Cerebellar cortex (tissue), 1 donor: Measurements from ENCODE around the gene ATOH1.

Experiments
- DNase-seq: peaks from one replicate; pipeline ENCODE4 v3.0.0-alpha.2; 2015; ENCODE audit warnings: low spot score

ATOH1 gene, protein sequence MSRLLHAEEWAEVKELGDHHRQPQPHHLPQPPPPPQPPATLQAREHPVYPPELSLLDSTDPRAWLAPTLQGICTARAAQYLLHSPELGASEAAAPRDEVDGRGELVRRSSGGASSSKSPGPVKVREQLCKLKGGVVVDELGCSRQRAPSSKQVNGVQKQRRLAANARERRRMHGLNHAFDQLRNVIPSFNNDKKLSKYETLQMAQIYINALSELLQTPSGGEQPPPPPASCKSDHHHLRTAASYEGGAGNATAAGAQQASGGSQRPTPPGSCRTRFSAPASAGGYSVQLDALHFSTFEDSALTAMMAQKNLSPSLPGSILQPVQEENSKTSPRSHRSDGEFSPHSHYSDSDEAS

DNA sequence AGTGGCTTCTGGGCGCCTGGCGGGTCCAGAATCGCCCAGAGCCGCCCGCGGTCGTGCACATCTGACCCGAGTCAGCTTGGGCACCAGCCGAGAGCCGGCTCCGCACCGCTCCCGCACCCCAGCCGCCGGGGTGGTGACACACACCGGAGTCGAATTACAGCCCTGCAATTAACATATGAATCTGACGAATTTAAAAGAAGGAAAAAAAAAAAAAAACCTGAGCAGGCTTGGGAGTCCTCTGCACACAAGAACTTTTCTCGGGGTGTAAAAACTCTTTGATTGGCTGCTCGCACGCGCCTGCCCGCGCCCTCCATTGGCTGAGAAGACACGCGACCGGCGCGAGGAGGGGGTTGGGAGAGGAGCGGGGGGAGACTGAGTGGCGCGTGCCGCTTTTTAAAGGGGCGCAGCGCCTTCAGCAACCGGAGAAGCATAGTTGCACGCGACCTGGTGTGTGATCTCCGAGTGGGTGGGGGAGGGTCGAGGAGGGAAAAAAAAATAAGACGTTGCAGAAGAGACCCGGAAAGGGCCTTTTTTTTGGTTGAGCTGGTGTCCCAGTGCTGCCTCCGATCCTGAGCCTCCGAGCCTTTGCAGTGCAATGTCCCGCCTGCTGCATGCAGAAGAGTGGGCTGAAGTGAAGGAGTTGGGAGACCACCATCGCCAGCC is at the start of gene ATOH1:
ATOH1 (plus strand) TSS at position 422 of the 663 bp plus-strand sequence; CDS start at position 596, 174 bp downstream.
- DNase-seq, result no peak

GRCh38 chr4:93779228-93779627 is 49.3 kb upstream of the ATOH1 start:
- no peak for DNase-seq

DNA sequence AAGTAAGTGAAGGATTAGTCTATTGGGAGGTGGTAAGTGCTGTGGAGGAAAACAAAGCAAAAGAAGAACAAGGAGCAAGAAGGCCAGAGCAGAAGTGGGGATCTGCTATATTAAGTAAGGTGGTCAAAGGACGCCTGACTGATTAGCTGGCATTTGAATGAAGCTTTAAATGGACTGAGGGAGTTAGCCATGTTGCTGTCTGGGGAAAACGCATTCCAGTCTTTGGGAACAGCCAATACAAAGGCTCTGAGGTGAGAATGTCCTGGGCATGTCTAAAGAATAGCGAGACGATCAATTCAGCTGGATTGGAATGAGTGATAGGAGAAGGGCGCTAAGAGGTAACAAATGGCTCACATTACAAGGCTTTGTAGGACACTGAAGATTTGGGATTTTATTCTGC is 48.5 kb upstream of the ATOH1 start:
- DNase-seq, result no peak

DNA sequence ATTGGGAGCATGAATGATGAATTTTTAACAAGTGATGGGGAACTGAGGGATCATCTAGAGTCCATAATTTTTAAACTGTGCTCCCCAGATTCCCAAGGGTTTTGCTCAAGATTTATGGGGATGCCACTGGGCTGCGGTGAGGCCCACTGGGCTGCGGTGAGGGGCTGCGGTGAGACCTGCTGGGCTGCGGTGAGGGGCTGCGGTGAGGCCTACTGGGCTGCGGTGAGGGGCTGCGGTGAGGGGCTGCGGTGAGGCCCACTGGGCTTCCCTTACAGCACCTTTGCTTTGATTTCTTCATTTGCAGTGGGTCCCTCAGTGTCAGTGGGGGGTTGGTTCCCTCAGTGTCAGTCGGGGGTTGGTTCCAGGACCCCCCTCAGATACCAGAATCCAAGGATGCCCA is 47.4 kb upstream of the ATOH1 start:
- DNase-seq, result no peak

GRCh38 chr4:93786149-93786548 is 42.4 kb upstream of the ATOH1 start:
- DNase-seq, result no peak

DNA sequence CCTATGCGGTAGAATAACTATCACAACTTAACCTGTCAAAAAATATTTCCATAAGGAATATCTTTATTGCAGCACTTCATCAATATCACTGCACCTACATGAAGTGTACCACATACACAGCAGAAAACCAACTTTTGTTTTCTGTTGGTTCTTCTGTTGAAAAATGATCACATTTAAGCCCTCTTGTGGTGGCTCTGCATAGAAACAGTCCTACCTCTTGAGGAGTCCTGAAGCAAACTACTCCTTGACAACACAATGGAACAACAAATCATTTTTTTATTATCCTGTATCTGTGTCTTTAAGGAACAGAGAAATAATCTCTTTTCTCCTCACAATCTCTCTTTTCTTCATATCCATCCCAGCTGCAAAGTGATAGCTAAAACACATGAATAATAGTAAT is 39.8 kb upstream of the ATOH1 start:
- peak; percentile 21 for DNase-seq

DNA sequence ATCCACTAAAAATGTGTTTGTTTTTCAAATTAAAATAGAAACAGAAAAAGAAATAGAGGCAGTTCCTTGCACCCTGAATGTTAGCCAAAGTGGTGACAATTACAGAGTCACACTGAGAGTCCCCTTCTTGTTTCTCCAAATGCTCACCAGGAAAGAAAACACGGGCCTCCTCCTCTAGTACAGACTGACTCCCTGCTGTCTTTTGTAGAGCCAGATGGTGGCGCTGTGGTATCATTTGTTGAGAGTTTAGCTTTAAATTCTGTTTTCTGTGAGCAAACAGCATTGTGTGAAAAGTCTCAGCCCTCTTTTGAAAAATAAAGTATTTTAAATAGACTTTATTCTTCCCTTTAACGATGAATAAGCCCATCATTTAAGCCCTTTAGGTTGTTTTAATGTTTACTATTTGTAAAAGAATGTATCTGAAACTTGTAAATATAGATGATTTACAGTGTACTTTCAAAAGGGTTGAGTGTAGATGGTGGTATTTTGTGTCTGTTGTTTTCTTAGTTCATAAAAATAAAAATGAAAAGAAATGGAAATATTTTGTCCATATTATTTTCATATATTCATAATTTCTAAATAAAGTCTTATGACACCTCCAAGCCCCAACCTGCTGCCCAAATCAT is 36.9 kb upstream of the ATOH1 start:
- peak; percentile 66 for DNase-seq

- DNase-seq, result no peak
Measured at GRCh38 chr4:93802045-93802444, 26.5 kb upstream of the ATOH1 start.

GRCh38 chr4:93809773-93810172 is 18.8 kb upstream of the ATOH1 start:
- DNase-seq, result peak; percentile 39

DNA sequence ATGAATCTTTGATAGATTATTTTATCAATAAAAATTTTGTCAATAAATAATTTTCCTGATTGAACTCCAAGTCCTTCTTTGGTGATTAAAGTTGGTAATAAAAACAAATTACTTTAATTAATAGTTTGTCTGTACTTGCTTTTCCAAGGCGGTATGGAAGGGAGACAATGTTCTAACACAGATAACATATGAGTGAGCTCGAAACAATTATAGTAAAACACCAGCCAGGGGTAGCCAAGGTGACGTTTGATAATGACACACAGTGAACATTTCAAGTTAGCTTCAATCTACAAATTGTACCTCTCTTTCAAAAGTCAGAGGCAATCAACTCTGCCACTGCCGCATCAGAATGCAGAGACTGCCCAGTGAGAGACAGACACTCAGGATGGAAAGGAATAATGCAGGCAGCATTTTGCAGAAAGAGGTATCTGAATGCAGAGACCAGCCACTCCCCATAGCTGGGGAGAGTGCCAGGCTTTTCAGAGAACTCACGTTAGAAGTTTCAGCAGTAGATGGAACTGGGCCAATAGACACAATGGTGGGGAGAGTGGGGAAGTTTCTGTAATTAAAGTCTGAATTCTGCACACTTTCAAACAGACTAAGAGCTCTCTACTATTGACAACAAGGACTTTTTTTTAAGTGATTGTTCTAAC is 18.1 kb upstream of the ATOH1 start:
- DNase-seq, result no peak

GRCh38 chr4:93813092-93813491 is 15.5 kb upstream of the ATOH1 start:
- no peak for DNase-seq

GRCh38 chr4:93814141-93814540 is 14.4 kb upstream of the ATOH1 start:
- no peak for DNase-seq

- DNase-seq, result no peak
Measured at GRCh38 chr4:93814722-93815121, 13.8 kb upstream of the ATOH1 start.

- DNase-seq, result no peak
Measured at GRCh38 chr4:93825551-93826216, 2.9 kb upstream of the ATOH1 start.

GRCh38 chr4:93827272-93827947 is 1.1 kb upstream of the ATOH1 start:
- no peak for DNase-seq

DNA sequence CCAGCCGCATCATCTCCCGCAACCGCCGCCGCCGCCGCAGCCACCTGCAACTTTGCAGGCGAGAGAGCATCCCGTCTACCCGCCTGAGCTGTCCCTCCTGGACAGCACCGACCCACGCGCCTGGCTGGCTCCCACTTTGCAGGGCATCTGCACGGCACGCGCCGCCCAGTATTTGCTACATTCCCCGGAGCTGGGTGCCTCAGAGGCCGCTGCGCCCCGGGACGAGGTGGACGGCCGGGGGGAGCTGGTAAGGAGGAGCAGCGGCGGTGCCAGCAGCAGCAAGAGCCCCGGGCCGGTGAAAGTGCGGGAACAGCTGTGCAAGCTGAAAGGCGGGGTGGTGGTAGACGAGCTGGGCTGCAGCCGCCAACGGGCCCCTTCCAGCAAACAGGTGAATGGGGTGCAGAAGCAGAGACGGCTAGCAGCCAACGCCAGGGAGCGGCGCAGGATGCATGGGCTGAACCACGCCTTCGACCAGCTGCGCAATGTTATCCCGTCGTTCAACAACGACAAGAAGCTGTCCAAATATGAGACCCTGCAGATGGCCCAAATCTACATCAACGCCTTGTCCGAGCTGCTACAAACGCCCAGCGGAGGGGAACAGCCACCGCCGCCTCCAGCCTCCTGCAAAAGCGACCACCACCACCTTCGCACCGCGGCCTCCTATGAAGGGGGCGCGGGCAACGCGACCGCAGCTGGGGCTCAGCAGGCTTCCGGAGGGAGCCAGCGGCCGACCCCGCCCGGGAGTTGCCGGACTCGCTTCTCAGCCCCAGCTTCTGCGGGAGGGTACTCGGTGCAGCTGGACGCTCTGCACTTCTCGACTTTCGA is 654 bp downstream of the ATOH1 start:
- no peak for DNase-seq

DNA sequence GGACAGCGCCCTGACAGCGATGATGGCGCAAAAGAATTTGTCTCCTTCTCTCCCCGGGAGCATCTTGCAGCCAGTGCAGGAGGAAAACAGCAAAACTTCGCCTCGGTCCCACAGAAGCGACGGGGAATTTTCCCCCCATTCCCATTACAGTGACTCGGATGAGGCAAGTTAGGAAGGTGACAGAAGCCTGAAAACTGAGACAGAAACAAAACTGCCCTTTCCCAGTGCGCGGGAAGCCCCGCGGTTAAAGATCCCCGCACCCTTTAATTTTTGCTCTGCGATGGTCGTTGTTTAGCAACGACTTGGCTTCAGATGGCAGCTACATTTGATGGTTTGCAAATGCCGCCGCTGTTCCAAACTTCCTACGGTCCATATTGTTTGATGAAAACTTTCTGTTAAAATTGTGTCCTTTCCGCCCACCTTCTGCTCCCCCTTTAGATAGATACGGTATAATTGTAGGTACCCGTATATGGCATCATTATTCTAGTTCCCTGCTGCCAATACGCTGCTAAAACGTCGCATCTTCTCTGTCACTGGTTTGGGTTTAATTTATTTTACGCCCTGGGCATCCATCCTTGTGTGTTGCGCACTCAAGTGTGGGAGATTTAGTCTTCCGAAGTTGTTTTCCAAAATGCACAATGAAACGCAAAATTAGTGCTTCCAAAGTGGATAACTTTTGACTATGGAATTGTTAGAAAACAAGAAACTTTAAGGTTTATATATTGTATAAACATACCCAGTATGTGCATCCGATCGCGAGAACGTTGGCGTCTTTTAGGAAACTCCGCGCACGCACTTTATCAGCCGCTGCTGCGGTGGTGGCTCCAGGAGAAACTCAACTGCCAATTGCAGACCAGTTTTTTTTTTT is 1.5 kb downstream of the ATOH1 start:
- DNase-seq, result no peak

- no peak for DNase-seq
Measured at GRCh38 chr4:93831716-93832496, 3.4 kb downstream of the ATOH1 start.
